HG02973 (cell line): ENCODE data around the gene SLC41A1.

ENCODE experiments used
- ATAC-seq: cut with Tn5 transposase; IDR thresholded peaks from one replicate; pipeline ENCODE4 v1.9.1; 2021; ENCODE audit warnings: moderate library complexity; ENCODE audit not compliant: unreplicated experiment

SLC41A1 gene

GRCh38 chr1:205791568-205792180 lies 21.3 kb downstream of the SLC41A1 start:
- ATAC-seq, result no peak

- ATAC-seq, result no peak
Measured at GRCh38 chr1:205787287-205787916, 25.6 kb downstream of the SLC41A1 start.

GRCh38 chr1:205786601-205787000 lies 26.4 kb downstream of the SLC41A1 start:
- no peak for ATAC-seq

- ATAC-seq, result no peak
Measured at GRCh38 chr1:205785446-205785845, 27.6 kb downstream of the SLC41A1 start.

- ATAC-seq, result no peak
Measured at GRCh38 chr1:205783904-205784303, 29.1 kb downstream of the SLC41A1 start.

GRCh38 chr1:205783433-205783795 lies 29.6 kb downstream of the SLC41A1 start:
- no peak for ATAC-seq

- ATAC-seq, result no peak
Measured at GRCh38 chr1:205782627-205783432, 30.2 kb downstream of the SLC41A1 start.

- no peak for ATAC-seq
Measured at GRCh38 chr1:205780335-205780734, 32.7 kb downstream of the SLC41A1 start.

GRCh38 chr1:205777994-205778393 lies 35.0 kb downstream of the SLC41A1 start:
- no peak for ATAC-seq

GRCh38 chr1:205775717-205776056 lies 37.3 kb downstream of the SLC41A1 start:
- ATAC-seq, result no peak

GRCh38 chr1:205775015-205775716 lies 37.8 kb downstream of the SLC41A1 start, which contains the start of gene RAB29:
RAB29 (minus strand) TSS chr1:205775482; CDS start chr1:205774956, 526 bp downstream.
- peak; percentile 58 for ATAC-seq

GRCh38 chr1:205774198-205775014 lies 38.6 kb downstream of the SLC41A1 start:
- no peak for ATAC-seq

- ATAC-seq, result no peak
Measured at GRCh38 chr1:205772607-205773032, 40.4 kb downstream of the SLC41A1 start.

GRCh38 chr1:205770618-205771017 lies 42.4 kb downstream of the SLC41A1 start:
- ATAC-seq, result no peak

- no peak for ATAC-seq
Measured at GRCh38 chr1:205769641-205770365, 43.2 kb downstream of the SLC41A1 start.

- no peak for ATAC-seq
Measured at GRCh38 chr1:205767248-205767647, 45.8 kb downstream of the SLC41A1 start.

GRCh38 chr1:205766570-205766969 lies 46.4 kb downstream of the SLC41A1 start:
- ATAC-seq, result no peak

- no peak for ATAC-seq
Measured at GRCh38 chr1:205766038-205766437, 47.0 kb downstream of the SLC41A1 start.

- no peak for ATAC-seq
Measured at GRCh38 chr1:205764578-205764977, 48.4 kb downstream of the SLC41A1 start.

- no peak for ATAC-seq
Measured at GRCh38 chr1:205763980-205764379, 49.0 kb downstream of the SLC41A1 start.
